Tibial artery (tissue), 4 donors: ENCODE data around the gene CFAP100.

Experiments
- DNase-seq, 2 donors: peaks; one replicate each; pipeline ENCODE4 v3.0.0-alpha.2; 2019
- H3K27ac ChIP-seq, 2 donors: fragments of 200-600 bp; sonication (generic) in 1 of 2; 1 replicate in 1 of 2; 2 replicates in 1 of 2; pipeline ENCODE4 v1.5.1; 2018 to 2019; ENCODE audit warnings: mild to moderate bottlenecking in 1 of 2
- H3K27me3 ChIP-seq, 2 donors: fragments of 200-600 bp; sonication (generic) in 1 of 2; one replicate each; pipeline versions ENCODE4 v1.5.1 to v1.6.0; 2016 to 2019
- H3K36me3 ChIP-seq, 3 donors: fragments of 200-600 bp; sonication (generic) in 2 of 3; one replicate each; pipeline ENCODE4 v1.5.1; 2016 to 2019; ENCODE audit warnings: mild to moderate bottlenecking in 2 of 3
- H3K4me1 ChIP-seq, 4 donors: fragments of 200-600 bp; sonication (generic) in 2 of 4; 1 replicate in 3 of 4; 2 replicates in 1 of 4; pipeline ENCODE4 v1.5.1; 2016 to 2019
- H3K4me3 ChIP-seq, 2 donors: fragments of 200-600 bp; sonication (generic) in 1 of 2; 1 replicate in 1 of 2; 2 replicates in 1 of 2; pipeline ENCODE4 v1.5.1; 2018 to 2019; ENCODE audit warnings: mild to moderate bottlenecking in 2 of 2
- H3K9me3 ChIP-seq, 3 donors: fragments of 200-600 bp; sonication (generic) in 1 of 3; one replicate each; pipeline ENCODE4 v1.5.1; 2016 to 2019
- intact Hi-C: fragments of 100-400 bp; cut with DNase I; formaldehyde crosslinking; loops from one replicate; pipeline ENCODE4 v1.15.0; 2023; ENCODE audit warnings: low total_unique reads
- TF ChIP-seq, protein P1 (sequence below), 2 experiments: fragments of 200-600 bp in 1 of 2; fragments of 450-650 bp in 1 of 2; IDR thresholded peaks; one replicate each; pipeline ENCODE4 v1.5.1; 2017 to 2019; ENCODE audit warnings: antibody characterized with exemption in 2 of 2, mild to moderate bottlenecking in 1 of 2, moderate library complexity in 1 of 2

Gene CFAP100

DNA sequence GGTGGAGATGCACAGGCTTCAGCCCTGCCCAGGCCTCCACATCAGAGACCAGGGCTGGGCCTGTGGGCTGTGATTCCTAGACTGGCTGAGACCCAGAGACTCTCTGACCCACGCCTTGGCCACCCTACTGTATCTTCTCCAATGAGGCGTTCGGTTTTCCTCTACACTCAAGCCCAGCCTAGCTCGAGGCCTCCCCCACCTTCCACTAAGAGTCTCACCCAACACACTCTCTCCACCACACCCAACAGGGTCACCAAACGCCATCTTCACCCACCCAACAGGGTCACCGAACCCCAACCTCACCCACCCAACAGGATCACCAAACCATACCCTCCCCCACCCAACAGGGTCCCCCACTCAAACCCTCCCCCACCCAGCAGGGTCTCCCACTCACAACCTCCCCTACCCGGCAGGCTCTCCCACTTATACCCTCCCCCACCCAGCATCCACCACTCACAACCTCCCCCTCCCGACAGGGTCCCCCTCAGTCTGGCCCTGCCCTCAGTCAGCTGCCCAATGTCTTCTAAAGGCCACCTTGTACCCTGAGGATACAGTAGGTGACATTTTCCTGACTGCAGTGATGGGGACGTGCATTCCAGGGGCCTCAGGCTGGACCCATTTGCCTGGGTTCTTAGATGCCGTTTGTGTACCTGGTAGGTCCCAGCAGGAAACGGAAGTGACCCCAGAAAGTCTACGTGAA, 20.4 kb downstream of the CFAP100 start:
- H3K36me3 ChIP-seq: no peaks in the 10 kb centered on the region
- DNase-seq: peak in 1 of 2 donors; percentile 32
- intact Hi-C loops: no loop called here
- peaks cover 0 to 67% of the 10 kb centered on the region in 2 donors for H3K27me3 ChIP-seq
- H3K9me3 ChIP-seq: no peaks in the 10 kb centered on the region
- H3K27ac ChIP-seq: no peak overlapping the region
- H3K4me1 ChIP-seq: no peaks in the 10 kb centered on the region
- TF ChIP-seq, protein P1, sequence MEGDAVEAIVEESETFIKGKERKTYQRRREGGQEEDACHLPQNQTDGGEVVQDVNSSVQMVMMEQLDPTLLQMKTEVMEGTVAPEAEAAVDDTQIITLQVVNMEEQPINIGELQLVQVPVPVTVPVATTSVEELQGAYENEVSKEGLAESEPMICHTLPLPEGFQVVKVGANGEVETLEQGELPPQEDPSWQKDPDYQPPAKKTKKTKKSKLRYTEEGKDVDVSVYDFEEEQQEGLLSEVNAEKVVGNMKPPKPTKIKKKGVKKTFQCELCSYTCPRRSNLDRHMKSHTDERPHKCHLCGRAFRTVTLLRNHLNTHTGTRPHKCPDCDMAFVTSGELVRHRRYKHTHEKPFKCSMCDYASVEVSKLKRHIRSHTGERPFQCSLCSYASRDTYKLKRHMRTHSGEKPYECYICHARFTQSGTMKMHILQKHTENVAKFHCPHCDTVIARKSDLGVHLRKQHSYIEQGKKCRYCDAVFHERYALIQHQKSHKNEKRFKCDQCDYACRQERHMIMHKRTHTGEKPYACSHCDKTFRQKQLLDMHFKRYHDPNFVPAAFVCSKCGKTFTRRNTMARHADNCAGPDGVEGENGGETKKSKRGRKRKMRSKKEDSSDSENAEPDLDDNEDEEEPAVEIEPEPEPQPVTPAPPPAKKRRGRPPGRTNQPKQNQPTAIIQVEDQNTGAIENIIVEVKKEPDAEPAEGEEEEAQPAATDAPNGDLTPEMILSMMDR (IDR thresholded peaks at IDR 0.05): no peak
- no peak overlapping the region for H3K4me3 ChIP-seq

DNA sequence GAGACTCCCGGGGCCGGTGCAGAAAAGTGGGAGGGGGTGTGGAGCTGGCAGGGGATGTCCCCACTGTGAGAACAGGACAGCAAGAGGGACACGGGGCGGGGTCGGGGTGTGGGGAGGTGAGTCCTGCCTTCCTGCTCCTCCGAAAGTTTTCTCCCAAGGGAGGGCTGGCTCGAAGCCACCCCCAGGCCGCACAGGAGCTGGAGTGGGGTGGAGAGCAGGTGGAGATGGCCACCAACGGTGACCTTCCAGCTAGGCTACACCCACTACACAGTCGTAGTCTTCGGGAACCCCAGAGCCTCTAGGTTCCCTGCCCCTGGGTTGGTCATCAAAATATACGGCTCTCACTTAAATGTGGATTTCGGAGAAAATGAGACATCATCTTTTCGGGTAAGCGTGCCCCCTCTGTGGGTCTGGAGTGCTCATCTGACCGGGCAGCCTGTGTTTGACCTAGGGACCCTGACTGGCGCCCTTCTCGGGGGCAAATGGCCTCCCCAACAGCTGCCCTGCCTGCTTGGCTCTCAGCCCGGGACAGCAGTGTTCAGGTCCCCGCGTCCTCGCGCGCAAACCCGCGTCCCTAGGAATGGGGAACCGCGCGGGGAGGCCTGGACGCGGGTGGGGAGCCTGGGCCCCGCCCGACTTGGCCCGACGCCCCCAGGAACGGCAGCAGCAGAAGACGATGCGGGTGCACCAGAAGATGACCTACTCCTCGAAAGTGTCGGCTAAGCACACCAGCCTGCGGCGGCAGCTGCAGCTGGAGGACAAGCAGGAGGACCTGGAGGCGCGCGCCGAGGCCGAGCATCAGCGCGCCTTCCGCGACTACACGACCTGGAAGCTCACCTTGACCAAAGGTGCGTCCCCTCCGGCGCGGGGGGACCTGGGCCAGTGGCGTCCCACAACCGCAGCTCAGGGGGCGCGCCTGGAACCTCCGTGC, 21.2 kb downstream of the CFAP100 start:
- Histone ChIP-seq H3K4me3 (no peak overlapping the region), H3K27ac (no peak overlapping the region), H3K27me3 (peaks cover 0 to 71% of the 10 kb centered on the region in 2 donors), H3K9me3 (no peaks in the 10 kb centered on the region), H3K36me3 (no peaks in the 10 kb centered on the region), H3K4me1 (no peaks in the 10 kb centered on the region)
- peak in 1 of 2 donors; percentile 56 for DNase-seq
- intact Hi-C loops: no loop called here
- TF ChIP-seq, protein P1 (IDR thresholded peaks at IDR 0.05): no peak

DNA sequence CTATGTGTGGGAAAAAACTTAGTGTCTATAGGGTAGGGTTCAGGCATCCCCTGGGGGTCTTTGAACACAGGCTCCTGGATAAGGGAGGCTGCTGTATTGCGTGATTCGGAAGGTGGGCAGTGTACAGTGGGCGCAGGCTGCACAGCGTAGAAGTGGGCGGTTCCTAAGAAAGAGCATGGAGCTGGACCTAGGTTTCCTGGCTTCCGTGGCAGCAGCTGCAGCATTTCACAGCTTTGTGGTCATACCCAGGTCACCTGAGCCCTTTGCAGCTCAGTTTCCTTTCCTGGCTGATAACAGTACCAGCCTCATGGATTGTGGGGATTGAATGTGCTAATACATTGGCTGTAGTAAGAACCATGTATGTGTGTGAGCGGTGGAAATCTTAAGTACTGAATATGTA, 22.2 kb downstream of the CFAP100 start:
- Histone ChIP-seq H3K36me3 (no peaks in the 10 kb centered on the region), H3K4me3 (no peak overlapping the region), H3K27me3 (peaks cover 0 to 71% of the 10 kb centered on the region in 2 donors), H3K9me3 (no peaks in the 10 kb centered on the region), H3K27ac (no peak overlapping the region), H3K4me1 (no peaks in the 10 kb centered on the region)
- TF ChIP-seq, protein P1 (IDR thresholded peaks at IDR 0.05): no peak
- DNase-seq: no peak
- intact Hi-C loops: no loop called here

GRCh38 chr3:126417515-126417914, 22.8 kb downstream of the CFAP100 start:
- no peaks in the 10 kb centered on the region for H3K9me3 ChIP-seq
- H3K27ac ChIP-seq: no peak overlapping the region
- intact Hi-C loops: no loop called here
- TF ChIP-seq, protein P1 (IDR thresholded peaks at IDR 0.05): no peak
- no peaks in the 10 kb centered on the region for H3K36me3 ChIP-seq
- no peak overlapping the region for H3K4me3 ChIP-seq
- peaks cover 0 to 70% of the 10 kb centered on the region in 2 donors for H3K27me3 ChIP-seq
- DNase-seq: peak in 1 of 2 donors; percentile 47
- no peaks in the 10 kb centered on the region for H3K4me1 ChIP-seq

- no peak overlapping the region for H3K4me3 ChIP-seq
- peaks cover 0 to 65% of the 10 kb centered on the region in 2 donors for H3K27me3 ChIP-seq
- intact Hi-C loops: no loop called here
- peak in 1 of 2 donors; percentile 46 for DNase-seq
- no peaks in the 10 kb centered on the region for H3K36me3 ChIP-seq
- no peak overlapping the region for H3K27ac ChIP-seq
- no peaks in the 10 kb centered on the region for H3K4me1 ChIP-seq
- TF ChIP-seq, protein P1 (IDR thresholded peaks at IDR 0.05): no peak
- H3K9me3 ChIP-seq: no peaks in the 10 kb centered on the region
Observed at GRCh38 chr3:126417981-126418530, 23.3 kb downstream of the CFAP100 start.
